ENCODE data around the gene ARPC5L.
"Not testable (repeated sequence)": the region's sequence is repeated elsewhere in the genome, so short reads cannot be mapped to it uniquely, and the experiment has no call there.

The ARPC5L gene

GRCh38 chr9:124861342-124862229 lies at the start of gene ARPC5L, which contains the start of gene RPL35:
Gene ARPC5L, plus strand, starts transcription at chr9:124862130. Its CDS starts 7,161 bp downstream, at chr9:124869291.
Gene RPL35, minus strand, starts transcription at chr9:124861957. Its CDS starts 45 bp downstream, at chr9:124861912.
- DNase-seq (ENCODE audit: low read depth, low spot score): peak; percentile 58

GRCh38 chr9:124812441-124812876 lies 49.5 kb upstream of the ARPC5L start:
- peak; percentile 96 for DNase-seq (ENCODE audit: low read depth, low spot score)

- no peak for DNase-seq (ENCODE audit: low read depth, low spot score)
Measured at GRCh38 chr9:124813041-124813440, 48.9 kb upstream of the ARPC5L start.

- DNase-seq (ENCODE audit: low read depth, low spot score): no peak
Measured at GRCh38 chr9:124813501-124814163, 48.3 kb upstream of the ARPC5L start.

- DNase-seq (ENCODE audit: low read depth, low spot score): no peak
Measured at GRCh38 chr9:124814164-124814535, 47.8 kb upstream of the ARPC5L start.

GRCh38 chr9:124815601-124816000 lies 46.3 kb upstream of the ARPC5L start:
- no peak for DNase-seq (ENCODE audit: low read depth, low spot score)

- no peak for DNase-seq (ENCODE audit: low read depth, low spot score)
Measured at GRCh38 chr9:124818431-124819281, 43.3 kb upstream of the ARPC5L start.

GRCh38 chr9:124820698-124821623 lies 41.0 kb upstream of the ARPC5L start:
- no peak for DNase-seq (ENCODE audit: low read depth, low spot score)

- DNase-seq (ENCODE audit: low read depth, low spot score): no peak
Measured at GRCh38 chr9:124828489-124829333, 33.2 kb upstream of the ARPC5L start.

GRCh38 chr9:124829334-124829669 lies 32.6 kb upstream of the ARPC5L start:
- DNase-seq (ENCODE audit: low read depth, low spot score): no peak

GRCh38 chr9:124830593-124830992 lies 31.3 kb upstream of the ARPC5L start:
- DNase-seq (ENCODE audit: low read depth, low spot score): no peak

- DNase-seq (ENCODE audit: low read depth, low spot score): no peak
Measured at GRCh38 chr9:124831642-124832364, 30.1 kb upstream of the ARPC5L start.

GRCh38 chr9:124834591-124834990 lies 27.3 kb upstream of the ARPC5L start:
- no peak for DNase-seq (ENCODE audit: low read depth, low spot score)

- peak; percentile 72 for DNase-seq (ENCODE audit: low read depth, low spot score)
Measured at GRCh38 chr9:124835026-124835557, 26.8 kb upstream of the ARPC5L start.

GRCh38 chr9:124838132-124838531 lies 23.8 kb upstream of the ARPC5L start:
- not testable (repeated sequence) for DNase-seq (ENCODE audit: low read depth, low spot score)

GRCh38 chr9:124838567-124839275 lies 23.2 kb upstream of the ARPC5L start:
- DNase-seq (ENCODE audit: low read depth, low spot score): not testable (repeated sequence)

- DNase-seq (ENCODE audit: low read depth, low spot score): no peak
Measured at GRCh38 chr9:124839612-124840299, 22.2 kb upstream of the ARPC5L start.

Data from brain pericyte (primary cell).